GM23338 (cell line): Measurements from ENCODE around the gene KCNMB2.
A peak's percentile ranks its signal among the peaks of the same experiment; 100 is the strongest.

ENCODE experiments used
- CREB1 ChIP-seq: fragments of 250-450 bp; sonication (Bioruptor Pico); IDR thresholded peaks from 2 replicates; pipeline ENCODE4 v1.5.0; 2020; ENCODE audit warnings: low read depth, mild to moderate bottlenecking, moderate library complexity
- CTCF ChIP-seq, 2 experiments: fragments of 200-600 bp in 1 of 2; sonication (generic) in 1 of 2; conservative IDR thresholded peaks; 2 replicates each; pipeline versions ENCODE4 v1.5.1 to v1.6.1; 2016 to 2017; ENCODE audit warnings: antibody characterized with exemption in 2 of 2, low read depth in 2 of 2, mild to moderate bottlenecking in 2 of 2, moderate library complexity in 1 of 2
- EZH2 ChIP-seq: fragments of 200-600 bp; sonication (generic); IDR thresholded peaks from one replicate; pipeline ENCODE4 v1.8.0; 2017; ENCODE audit warnings: antibody characterized with exemption, mild to moderate bottlenecking, low read depth; ENCODE audit not compliant: unreplicated experiment
- EZH2phosphoT487 ChIP-seq: fragments of 200-600 bp; sonication (generic); IDR thresholded peaks from one replicate; pipeline ENCODE4 v1.8.1; 2018; ENCODE audit warnings: antibody characterized with exemption; ENCODE audit not compliant: unreplicated experiment
- JUNB ChIP-seq: IDR thresholded peaks from one replicate; pipeline ENCODE4 v1.6.1; 2016; ENCODE audit warnings: antibody characterized with exemption; ENCODE audit not compliant: unreplicated experiment
- POLR2AphosphoS5 ChIP-seq: IDR thresholded peaks from 2 replicates; pipeline ENCODE4 v1.6.1; 2016; ENCODE audit warnings: antibody characterized with exemption, low read depth
- TF ChIP-seq, protein P1 (sequence below): IDR thresholded peaks from one replicate; pipeline ENCODE4 v1.6.1; 2018; ENCODE audit warnings: antibody characterized with exemption; ENCODE audit not compliant: unreplicated experiment

DNA sequence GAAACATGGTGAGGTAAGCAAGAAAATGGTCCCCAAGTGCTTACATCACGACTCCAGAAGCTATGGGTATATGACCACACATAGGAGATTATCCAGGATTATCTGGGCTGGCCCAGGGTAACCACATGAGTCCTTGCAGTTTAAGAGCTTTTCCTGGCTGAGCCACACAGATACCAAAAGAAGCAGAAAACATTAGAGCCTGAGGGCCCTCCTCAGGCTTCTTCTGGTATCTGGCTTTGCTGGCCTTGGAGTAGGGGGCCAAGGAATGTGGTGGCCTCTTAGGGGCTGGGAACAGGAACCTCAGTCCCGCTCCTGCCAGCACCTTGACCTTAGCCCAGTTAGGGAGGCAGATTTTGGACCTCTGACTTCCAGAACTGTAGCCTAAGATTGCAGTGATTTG lies 259.1 kb downstream of the KCNMB2 start:
- TF ChIP-seq CTCF (conservative IDR thresholded peaks at IDR 0.05; ENCODE audit: low read depth in 2 of 2) (peak in 1 of 2 experiments; percentile 39; a peak in 2 of 4 replicates), POLR2AphosphoS5 (no peak), JUNB (no peak), CREB1 (CRISPR knock-in tag) (no peak), EZH2phosphoT487 (no peak), EZH2 (no peak)
- TF ChIP-seq, protein P1, sequence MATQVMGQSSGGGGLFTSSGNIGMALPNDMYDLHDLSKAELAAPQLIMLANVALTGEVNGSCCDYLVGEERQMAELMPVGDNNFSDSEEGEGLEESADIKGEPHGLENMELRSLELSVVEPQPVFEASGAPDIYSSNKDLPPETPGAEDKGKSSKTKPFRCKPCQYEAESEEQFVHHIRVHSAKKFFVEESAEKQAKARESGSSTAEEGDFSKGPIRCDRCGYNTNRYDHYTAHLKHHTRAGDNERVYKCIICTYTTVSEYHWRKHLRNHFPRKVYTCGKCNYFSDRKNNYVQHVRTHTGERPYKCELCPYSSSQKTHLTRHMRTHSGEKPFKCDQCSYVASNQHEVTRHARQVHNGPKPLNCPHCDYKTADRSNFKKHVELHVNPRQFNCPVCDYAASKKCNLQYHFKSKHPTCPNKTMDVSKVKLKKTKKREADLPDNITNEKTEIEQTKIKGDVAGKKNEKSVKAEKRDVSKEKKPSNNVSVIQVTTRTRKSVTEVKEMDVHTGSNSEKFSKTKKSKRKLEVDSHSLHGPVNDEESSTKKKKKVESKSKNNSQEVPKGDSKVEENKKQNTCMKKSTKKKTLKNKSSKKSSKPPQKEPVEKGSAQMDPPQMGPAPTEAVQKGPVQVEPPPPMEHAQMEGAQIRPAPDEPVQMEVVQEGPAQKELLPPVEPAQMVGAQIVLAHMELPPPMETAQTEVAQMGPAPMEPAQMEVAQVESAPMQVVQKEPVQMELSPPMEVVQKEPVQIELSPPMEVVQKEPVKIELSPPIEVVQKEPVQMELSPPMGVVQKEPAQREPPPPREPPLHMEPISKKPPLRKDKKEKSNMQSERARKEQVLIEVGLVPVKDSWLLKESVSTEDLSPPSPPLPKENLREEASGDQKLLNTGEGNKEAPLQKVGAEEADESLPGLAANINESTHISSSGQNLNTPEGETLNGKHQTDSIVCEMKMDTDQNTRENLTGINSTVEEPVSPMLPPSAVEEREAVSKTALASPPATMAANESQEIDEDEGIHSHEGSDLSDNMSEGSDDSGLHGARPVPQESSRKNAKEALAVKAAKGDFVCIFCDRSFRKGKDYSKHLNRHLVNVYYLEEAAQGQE, result no peak
